Skeletal muscle satellite cell (primary cell): Measurements from ENCODE around the gene PARD6G.

ENCODE experiments used
- H3K27me3 ChIP-seq: 2 replicates; pipeline ENCODE4 v1.7.0; 2013; ENCODE audit warnings: low read length; ENCODE audit not compliant: control insufficient read depth, insufficient read depth
- H3K36me3 ChIP-seq: 2 replicates; pipeline ENCODE4 v1.7.0; 2013; ENCODE audit warnings: mild to moderate bottlenecking, control low read depth, low read length; ENCODE audit not compliant: insufficient read depth
- H3K4me1 ChIP-seq: 2 replicates; pipeline ENCODE4 v1.7.0; 2013; ENCODE audit warnings: low read length; ENCODE audit not compliant: control insufficient read depth, insufficient read depth
- H3K4me2 ChIP-seq: 2 replicates; pipeline ENCODE4 v1.7.0; 2013; ENCODE audit warnings: mild to moderate bottlenecking, low read length
- H3K4me3 ChIP-seq: 2 replicates; pipeline ENCODE4 v1.7.0; 2013; ENCODE audit warnings: low read length
- H3K9ac ChIP-seq: 2 replicates; pipeline ENCODE4 v1.7.0; 2013; ENCODE audit warnings: mild to moderate bottlenecking, low read depth, low read length, moderate library complexity
- H3K9me3 ChIP-seq: replicated peaks from 2 replicates; pipeline ENCODE4 v1.7.0; 2013; ENCODE audit warnings: mild to moderate bottlenecking, control low read depth, low read length

PARD6G gene

DNA sequence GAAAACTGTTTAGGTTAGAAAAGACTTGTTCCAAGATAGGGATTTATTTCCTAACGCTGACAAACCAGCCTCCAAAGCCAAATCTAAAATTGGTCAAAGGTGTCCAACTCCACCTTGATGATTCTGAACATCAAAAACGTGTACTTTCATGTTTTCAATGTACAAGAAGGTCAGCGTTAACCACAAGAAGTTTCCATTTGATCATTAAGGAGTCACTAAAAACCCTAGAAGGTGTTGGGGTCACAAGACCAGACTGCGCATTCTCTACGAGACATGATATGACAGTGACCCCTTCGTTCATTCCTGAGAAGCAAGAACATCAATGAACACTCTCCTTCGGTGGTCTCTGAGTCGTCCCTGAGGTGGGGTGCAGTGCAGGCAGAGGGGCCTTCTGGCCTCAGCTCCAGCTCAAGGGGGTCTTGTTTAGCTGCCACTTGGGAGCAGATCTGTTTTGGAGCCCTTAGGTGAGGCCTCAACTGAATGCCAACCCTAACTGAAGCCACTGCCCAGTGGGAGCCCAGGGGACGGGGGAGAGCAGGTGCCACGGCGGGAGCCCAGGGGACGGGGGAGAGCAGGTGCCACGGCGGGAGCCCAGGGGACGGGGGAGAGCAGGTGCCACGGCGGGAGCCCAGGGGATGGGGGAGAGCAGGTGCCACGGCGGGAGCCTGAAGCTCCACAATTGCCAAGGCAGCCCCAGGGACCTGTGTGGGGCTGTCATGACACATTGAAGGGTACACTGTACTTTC, 55.2 kb downstream of the PARD6G start:
- no peak overlapping the region for H3K9ac ChIP-seq
- no peaks in the 10 kb centered on the region for H3K4me1 ChIP-seq
- H3K4me2 ChIP-seq = no peak overlapping the region
- H3K27me3 ChIP-seq = no peaks in the 10 kb centered on the region
- H3K9me3 ChIP-seq = no peaks in the 10 kb centered on the region
- H3K36me3 ChIP-seq = no peaks in the 10 kb centered on the region
- H3K4me3 ChIP-seq = no peak overlapping the region

DNA sequence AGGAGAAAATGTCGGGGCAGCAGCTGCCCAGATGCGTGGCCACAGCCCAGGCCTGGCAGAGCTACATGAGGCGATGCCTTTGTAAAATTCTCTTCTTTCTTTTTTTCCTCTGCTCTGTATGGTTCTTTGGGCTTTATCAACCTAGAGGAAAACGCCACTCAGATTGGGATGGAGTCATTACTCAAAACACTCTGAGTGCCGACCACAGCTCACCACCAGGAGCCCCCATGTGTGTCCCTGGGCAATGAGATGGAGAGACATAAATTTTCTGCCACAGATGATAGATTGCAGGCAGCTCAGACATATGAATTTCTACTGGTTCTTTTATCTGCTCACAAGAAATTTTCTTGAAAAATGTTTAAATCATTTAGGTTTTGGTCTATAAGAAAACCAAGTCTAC, 56.0 kb downstream of the PARD6G start:
- H3K4me1 ChIP-seq = no peaks in the 10 kb centered on the region
- H3K27me3 ChIP-seq = no peaks in the 10 kb centered on the region
- H3K36me3 ChIP-seq = no peaks in the 10 kb centered on the region
- H3K4me3 ChIP-seq = no peak overlapping the region
- H3K9ac ChIP-seq = no peak overlapping the region
- no peak overlapping the region for H3K4me2 ChIP-seq
- no peaks in the 10 kb centered on the region for H3K9me3 ChIP-seq

DNA sequence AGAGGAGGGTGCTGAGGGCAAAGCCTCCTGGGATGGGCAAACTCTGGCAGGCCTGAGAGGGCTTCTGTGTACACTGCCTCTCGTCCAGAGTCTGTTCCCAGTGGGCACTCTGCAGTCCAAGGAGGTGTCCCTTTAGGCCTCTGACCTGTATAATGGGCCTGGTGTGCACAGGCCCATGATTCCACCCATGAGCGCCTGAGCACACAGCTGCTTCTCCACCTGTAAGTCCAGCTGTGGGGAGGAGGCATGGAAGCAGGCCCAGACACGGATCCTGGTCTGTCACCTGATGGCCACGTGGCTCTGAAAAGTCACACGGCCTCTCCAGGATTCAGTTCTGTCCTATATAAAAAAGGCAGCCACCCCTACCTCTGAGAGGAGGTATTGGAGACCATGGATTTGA, 57.0 kb downstream of the PARD6G start:
- no peaks in the 10 kb centered on the region for H3K27me3 ChIP-seq
- H3K9ac ChIP-seq = no peak overlapping the region
- H3K9me3 ChIP-seq = no peaks in the 10 kb centered on the region
- H3K4me2 ChIP-seq = no peak overlapping the region
- no peaks in the 10 kb centered on the region for H3K36me3 ChIP-seq
- H3K4me3 ChIP-seq = no peak overlapping the region
- no peaks in the 10 kb centered on the region for H3K4me1 ChIP-seq

DNA sequence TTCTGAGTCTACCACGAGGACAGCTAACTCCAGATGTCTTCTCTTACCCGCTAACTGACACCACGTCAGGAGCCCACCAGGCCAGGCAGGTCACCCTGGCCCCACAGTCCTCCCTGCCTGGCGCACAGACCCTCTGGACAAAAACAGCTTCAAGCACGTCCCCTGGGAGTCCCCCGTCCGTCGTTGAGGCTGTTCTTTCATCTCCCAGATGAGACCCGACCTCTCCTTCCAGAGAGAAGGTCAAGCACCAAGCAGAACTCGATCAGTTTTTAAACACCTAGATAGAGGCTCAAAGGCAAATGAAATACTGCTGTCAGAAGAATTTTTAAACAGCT, 57.8 kb downstream of the PARD6G start:
- Histone ChIP-seq H3K4me3 (no peak overlapping the region), H3K4me2 (no peak overlapping the region), H3K9ac (no peak overlapping the region), H3K27me3 (no peaks in the 10 kb centered on the region), H3K36me3 (no peaks in the 10 kb centered on the region), H3K4me1 (no peaks in the 10 kb centered on the region), H3K9me3 (no peaks in the 10 kb centered on the region)

- H3K4me1 ChIP-seq = no peaks in the 10 kb centered on the region
- H3K36me3 ChIP-seq = no peaks in the 10 kb centered on the region
- no peak overlapping the region for H3K4me3 ChIP-seq
- no peak overlapping the region for H3K4me2 ChIP-seq
- no peaks in the 10 kb centered on the region for H3K9me3 ChIP-seq
- H3K9ac ChIP-seq = no peak overlapping the region
- no peaks in the 10 kb centered on the region for H3K27me3 ChIP-seq
These were observed 58.4 kb downstream of the PARD6G start for GRCh38 chr18:80188643-80189530.

- Histone ChIP-seq H3K9ac (no peak overlapping the region), H3K4me3 (no peak overlapping the region), H3K27me3 (no peaks in the 10 kb centered on the region), H3K4me2 (no peak overlapping the region), H3K9me3 (no peaks in the 10 kb centered on the region), H3K4me1 (no peaks in the 10 kb centered on the region), H3K36me3 (no peaks in the 10 kb centered on the region)
These were observed 59.2 kb downstream of the PARD6G start for GRCh38 chr18:80187956-80188642.

DNA sequence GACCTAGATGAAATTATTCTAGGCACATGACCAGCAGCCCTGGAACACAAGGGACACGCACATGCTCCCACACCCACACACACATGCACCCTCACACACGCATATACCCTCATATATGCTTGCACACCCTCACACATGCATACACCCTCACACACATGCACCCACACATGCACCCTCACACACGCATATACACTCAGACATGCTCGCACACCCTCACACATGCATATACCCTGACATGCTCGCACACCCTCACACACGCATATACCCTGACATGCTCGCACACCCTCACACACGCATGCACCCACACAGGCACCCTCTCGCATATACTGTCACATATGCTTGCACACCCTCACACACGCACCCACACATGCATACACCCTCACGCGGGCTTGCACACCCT, 61.8 kb downstream of the PARD6G start:
- no peaks in the 10 kb centered on the region for H3K27me3 ChIP-seq
- no peaks in the 10 kb centered on the region for H3K9me3 ChIP-seq
- H3K36me3 ChIP-seq = no peaks in the 10 kb centered on the region
- no peak overlapping the region for H3K4me3 ChIP-seq
- no peak overlapping the region for H3K9ac ChIP-seq
- no peaks in the 10 kb centered on the region for H3K4me1 ChIP-seq
- no peak overlapping the region for H3K4me2 ChIP-seq

GRCh38 chr18:80184243-80184772, 63.0 kb downstream of the PARD6G start:
- H3K4me3 ChIP-seq = no peak overlapping the region
- H3K4me1 ChIP-seq = no peaks in the 10 kb centered on the region
- no peaks in the 10 kb centered on the region for H3K27me3 ChIP-seq
- H3K4me2 ChIP-seq = no peak overlapping the region
- no peaks in the 10 kb centered on the region for H3K9me3 ChIP-seq
- H3K36me3 ChIP-seq = no peaks in the 10 kb centered on the region
- no peak overlapping the region for H3K9ac ChIP-seq

DNA sequence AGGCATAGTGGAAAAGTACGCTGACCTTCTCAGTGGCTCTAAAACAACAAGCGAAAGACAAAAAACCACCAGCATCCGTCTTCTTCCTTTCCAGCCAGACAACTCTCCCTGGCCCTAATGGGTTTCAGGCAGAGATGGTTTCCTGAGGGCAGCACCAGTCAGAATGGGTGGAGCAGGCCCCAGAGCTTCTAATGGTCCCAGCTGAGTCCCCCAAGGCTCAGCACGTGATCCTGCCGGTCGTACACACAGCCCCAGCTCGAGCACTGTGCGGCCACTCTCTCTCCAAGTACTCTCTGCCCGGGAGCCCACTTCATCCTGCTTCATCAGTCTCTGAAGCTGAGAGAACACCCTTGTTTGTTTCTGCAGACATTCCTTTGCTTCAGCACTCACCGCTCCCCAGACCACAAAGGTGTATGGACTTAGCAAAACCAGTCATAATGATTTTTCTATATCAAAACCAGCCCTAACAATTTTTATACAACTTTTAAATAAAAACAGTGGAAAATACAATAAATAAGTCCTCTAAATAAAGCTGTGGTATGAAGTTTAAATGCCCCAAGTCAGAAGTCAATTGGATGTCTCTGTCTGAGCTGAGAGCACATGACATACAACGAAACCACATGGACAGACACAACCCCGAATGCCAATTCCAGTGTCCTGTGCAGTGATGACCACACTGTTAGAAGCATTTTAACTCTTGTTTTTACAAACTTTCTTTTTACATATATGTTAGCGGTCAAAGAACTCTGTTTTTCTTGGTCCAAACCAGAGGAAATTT, 63.9 kb downstream of the PARD6G start:
- Histone ChIP-seq H3K9ac (no peak overlapping the region), H3K4me3 (no peak overlapping the region)

GRCh38 chr18:80182855-80183254, 64.5 kb downstream of the PARD6G start:
- H3K4me3 ChIP-seq = no peak overlapping the region
- H3K27me3 ChIP-seq = no peaks in the 10 kb centered on the region

More for the DNA sequence above, 63.9 kb downstream of the PARD6G start:
- no peak overlapping the region for H3K4me2 ChIP-seq
- no peaks in the 10 kb centered on the region for H3K9me3 ChIP-seq
- H3K27me3 ChIP-seq = no peaks in the 10 kb centered on the region
- H3K4me1 ChIP-seq = no peaks in the 10 kb centered on the region
- H3K36me3 ChIP-seq = no peaks in the 10 kb centered on the region

More at GRCh38 chr18:80182855-80183254, 64.5 kb downstream of the PARD6G start:
- Histone ChIP-seq H3K9me3 (no peaks in the 10 kb centered on the region), H3K4me1 (no peaks in the 10 kb centered on the region), H3K9ac (no peak overlapping the region), H3K4me2 (no peak overlapping the region), H3K36me3 (no peaks in the 10 kb centered on the region)
